Inflammatory macrophage treated with lipopolysaccharide for 4 hours (primary cell): ENCODE data around the gene ANK3.
A peak's percentile ranks its signal among the peaks of the same experiment; 100 is the strongest.

Source experiments
- DNase-seq: peaks from one replicate; pipeline ENCODE4 v3.0.0-alpha.2; 2020

ANK3 gene

DNA sequence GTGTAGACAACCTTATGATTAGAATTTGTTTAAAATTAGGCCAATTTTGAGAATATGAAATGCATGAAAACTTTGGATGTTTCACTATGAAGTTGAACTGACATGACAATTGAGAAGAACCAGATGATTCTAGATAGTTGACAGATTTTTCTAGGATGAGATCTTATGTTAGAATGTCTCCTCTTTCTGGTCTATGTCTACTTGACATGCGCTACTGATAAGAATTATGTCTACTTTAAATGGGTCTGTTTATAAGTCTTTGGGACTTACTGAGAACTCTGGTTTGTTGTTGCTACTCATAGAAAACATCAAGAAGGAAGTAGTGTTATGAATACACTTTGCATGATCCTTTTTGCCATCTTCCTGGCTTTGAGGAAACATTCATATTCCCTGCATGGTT is 255.1 kb downstream of the ANK3 start:
- DNase-seq: no peak

DNA sequence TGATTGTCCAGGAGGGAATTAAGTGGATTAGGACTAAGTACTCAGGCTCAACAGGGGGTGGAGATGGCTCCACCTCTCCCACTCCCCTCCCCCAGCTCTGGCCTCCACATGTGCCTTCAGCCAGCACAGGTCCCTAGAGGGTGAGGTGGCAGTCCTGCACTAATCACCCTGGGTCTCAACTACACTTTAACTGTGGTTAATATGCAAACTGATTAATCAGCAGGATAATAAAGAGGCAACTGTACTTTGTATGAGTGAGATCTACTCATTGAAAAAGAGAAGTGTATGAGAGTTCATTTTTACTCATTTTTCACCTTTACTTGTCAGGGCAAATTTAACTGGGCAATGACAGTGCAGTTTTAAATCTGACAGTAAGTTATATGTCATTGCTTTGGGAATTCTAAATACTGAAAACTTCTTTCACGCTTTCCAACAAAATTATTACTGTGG is 259.5 kb downstream of the ANK3 start:
- DNase-seq: no peak

- DNase-seq: no peak
These were observed 263.8 kb downstream of the ANK3 start for GRCh38 chr10:60125895-60126294.

DNA sequence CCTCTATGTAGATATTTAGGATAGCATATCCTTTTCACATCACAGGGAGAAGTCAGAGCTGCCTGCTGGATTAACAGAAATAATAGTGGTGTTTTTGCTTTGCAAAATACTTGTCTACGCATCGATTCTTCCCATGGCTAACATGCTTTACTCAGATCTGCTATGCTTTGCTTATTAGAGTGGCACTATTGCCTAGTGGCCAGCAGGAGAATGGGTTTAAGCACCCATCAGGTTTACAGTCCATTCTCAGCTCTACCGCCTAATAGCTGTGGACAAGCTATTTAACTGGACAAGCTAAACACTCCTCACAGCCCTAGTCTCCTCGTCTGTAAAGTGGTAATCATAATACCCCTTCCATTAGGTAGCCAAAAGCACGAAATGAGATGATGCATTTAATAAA is 265.1 kb downstream of the ANK3 start:
- DNase-seq: no peak

- no peak for DNase-seq
These were observed 266.0 kb downstream of the ANK3 start for GRCh38 chr10:60123668-60124067.

DNA sequence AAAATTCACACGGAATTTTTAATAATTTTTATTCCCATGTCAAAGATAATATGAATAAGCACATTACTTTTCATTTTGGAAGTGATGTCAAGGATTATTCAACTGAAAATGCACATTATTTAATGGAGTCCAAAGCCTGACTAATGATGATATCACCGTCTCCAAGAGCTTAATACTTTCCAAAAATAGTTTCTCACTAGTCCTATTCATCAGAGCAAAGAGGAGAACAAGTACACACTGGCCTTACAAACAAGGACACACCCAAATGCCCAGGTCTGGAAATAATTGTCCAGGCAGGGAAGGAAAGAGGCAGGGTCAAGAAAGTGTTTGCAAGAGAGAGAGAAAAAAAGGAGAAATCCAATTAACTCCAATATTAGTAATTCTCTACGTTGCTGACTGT is 266.5 kb downstream of the ANK3 start:
- no peak for DNase-seq

GRCh38 chr10:60122190-60122589 is 267.5 kb downstream of the ANK3 start:
- DNase-seq: no peak

GRCh38 chr10:60114765-60115586 is 274.7 kb downstream of the ANK3 start:
- peak; percentile 25 for DNase-seq

GRCh38 chr10:60110739-60111138 is 278.9 kb downstream of the ANK3 start:
- no peak for DNase-seq

DNA sequence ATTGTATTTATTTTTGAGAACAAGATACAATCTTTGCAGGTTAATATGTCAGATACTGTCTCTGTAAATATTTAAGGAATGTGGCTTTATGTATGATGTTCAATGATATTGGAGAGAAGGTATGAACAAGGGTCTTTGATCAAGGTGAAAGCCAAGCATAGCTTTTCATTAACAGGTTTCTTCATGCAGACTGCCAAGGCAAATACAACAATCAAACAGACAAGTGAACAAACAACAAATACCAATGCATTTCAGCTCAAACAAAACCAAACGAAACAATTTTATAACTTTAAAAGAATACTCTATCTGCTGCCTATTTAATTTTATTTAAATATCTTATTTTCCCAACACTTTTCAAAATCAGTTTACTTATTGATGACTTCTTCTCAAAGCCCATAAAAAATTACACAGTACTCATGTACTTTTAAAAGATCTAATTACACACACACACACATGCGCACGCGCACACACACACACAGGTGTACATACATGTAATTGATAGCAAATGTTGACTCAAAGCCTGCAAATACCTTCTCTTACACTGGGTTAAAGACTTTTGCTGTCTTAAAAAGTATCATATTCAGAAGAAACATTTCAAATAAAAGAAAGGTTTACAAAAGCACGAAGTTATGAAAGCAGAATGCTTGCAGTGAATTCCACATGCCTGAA is 282.2 kb downstream of the ANK3 start:
- DNase-seq: no peak

DNA sequence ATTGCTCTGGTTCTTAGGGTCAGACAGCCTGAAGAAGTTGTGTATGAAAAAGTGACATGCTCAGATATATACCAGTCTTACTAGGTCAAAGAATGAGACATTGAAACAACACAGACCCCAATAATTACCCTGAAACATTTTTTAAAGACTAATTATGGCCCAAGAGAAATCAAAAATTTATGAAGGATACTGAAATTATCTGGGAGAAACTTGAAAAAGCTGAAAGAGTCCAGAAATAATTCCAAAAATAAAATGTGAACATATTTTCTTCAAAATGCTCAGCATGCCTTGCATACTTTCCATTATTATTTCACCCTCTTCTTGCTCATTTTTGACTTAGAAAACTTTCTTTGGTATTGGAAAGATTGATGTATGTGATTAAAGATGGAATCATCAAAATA is 284.4 kb downstream of the ANK3 start:
- no peak for DNase-seq

DNA sequence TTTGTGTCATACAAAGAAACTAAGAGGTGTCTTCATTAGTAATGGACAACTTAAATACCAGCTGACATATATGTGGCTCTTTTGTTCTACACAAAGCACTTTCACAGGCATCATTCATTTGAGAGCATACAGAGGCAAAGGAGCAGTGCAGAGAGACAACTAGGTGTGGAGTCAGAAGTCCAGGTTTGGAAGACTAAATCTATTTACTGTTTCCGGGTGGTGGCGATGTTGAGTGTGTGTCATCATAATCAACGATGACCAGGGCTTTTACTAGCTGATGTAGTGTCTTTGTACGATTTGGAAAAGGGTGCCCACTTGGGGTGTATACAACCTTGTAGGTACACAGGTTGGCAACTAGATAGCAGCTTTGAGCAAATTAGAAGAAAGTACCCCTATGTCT is 287.9 kb downstream of the ANK3 start:
- DNase-seq: no peak

- peak; percentile 22 for DNase-seq
These were observed 289.5 kb downstream of the ANK3 start for GRCh38 chr10:60099998-60100747.

GRCh38 chr10:60098677-60099601 is 290.7 kb downstream of the ANK3 start:
- DNase-seq: peak; percentile 6

DNA sequence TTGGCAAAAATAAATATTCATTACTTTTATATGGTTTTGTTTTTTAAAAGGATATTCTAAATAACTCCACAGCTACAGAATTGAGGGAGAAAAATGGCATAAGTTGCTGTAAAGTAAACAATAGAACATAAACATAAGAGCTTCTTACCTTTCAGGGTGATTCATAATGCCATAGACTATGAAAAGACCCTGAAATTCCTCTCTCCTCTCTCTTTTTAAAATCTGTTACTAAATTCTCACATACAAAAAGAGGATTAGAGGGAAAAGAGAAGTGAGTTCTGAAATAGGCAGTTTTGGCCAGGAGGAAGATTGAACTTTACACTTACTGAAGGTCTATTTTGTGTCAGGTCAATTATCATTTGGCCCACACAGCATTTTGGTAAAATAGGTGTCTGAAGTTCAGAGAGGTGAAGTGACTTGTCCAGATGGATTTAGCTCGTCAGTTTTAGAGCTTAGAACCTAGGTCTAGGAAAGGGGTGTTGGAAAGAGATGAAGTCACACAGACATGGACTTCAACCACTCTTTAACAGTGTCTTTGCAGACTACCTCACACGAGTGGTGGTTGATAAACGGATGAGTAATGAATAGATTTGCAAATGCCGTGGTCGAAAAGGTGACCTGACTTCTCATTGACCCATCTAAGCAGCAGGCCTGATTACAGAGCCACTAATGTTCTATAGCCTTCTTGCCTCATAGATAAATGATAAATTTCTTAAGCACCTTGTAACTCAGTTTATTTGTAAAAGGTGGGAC is 292.7 kb downstream of the ANK3 start:
- no peak for DNase-seq

DNA sequence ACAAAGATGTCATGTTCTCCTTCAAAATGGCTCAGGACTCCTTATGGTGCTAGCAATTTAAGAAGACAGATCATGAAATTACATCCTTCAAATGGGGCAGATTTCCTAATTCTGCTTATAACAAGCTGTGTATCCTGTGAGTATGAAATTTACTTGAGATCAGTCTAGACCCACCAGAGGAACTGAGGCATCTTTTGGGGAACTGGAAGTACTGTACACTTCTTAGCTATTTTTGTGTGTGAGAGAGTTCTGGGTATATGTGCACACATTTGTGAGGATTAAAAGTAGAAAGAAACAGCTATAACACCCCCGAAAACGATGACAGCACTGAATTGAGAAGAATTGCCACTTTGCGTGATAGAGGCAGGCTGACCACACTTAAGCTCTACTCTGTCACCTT is 296.4 kb downstream of the ANK3 start:
- peak; percentile 6 for DNase-seq

DNA sequence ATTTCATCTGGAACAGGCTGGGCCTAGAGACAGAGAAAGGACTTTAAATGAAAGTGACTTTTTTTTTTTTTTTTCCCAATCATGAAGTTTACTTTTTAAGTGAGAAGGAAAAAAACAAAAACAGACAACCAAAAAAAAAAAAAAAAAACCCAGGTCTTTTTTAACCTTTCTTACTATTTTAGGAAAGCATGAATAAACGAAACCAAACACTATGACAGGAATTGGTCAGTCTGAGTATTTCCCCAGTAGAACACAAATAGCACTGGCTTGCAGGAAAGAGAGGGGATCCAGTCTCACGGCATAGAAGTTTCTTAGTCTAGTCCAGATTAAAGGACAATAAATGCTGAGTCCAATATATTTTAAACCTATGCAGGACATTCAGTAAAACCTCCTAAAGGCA is 302.8 kb downstream of the ANK3 start:
- DNase-seq: no peak

DNA sequence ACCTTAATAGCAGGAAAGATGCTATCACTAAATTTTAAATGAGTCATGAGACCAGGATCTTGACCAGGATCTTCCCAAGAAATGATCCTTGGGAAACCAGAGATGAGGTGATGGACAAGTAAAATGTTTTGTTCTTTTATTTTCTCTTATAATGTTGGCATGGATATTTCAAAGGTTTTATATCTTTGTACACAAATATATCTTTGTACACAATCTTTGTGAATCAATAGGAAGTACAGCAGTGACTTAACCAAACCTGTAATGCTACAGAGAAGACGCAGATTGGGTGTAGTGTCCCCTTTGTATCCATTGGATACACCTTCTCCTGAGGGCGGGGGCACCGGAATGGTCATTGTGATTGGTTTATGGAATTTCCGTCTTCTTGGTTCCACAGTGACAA is 303.3 kb downstream of the ANK3 start:
- no peak for DNase-seq

DNA sequence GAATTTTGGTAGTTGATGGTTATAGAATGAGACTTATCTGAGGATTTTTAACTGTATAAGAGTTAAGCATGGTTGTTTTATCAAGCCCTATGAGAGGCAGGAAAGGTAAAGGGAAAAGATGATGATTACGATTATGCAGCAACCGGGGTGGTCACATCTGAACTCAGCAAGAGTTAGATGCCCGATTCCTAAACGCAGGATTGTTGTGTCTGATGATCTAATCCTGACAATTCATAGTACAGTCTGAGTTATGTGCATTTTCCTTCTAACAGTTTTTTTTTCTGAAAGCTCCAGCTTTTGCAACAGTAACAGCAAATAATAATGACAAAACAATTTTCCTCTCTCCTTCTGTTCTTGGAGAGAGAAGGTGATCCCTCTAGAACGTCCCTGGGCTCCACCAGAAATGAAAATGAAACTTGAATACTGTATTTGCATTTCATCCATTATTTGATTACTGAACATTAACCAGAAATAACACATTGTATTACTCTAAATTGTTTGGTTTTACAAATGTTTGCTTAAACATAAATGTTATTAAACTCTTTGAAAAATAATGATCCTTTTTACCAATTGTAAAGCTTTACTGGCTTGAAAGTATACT is 306.8 kb downstream of the ANK3 start:
- no peak for DNase-seq

- DNase-seq: no peak
These were observed 307.3 kb downstream of the ANK3 start for GRCh38 chr10:60082341-60082740.
